NAMALWA (cell line): ENCODE results near the gene CYP4V2.
"Not testable (repeated sequence)": the region's sequence is repeated elsewhere in the genome, so short reads cannot be mapped to it uniquely, and the experiment has no call there.

Experiments used
- DNase-seq: peaks from one replicate; pipeline ENCODE4 v3.0.0-alpha.2; 2015; ENCODE audit warnings: low spot score

CYP4V2 gene

GRCh38 chr4:186228514-186228894, 37.1 kb downstream of the CYP4V2 start:
- DNase-seq, result no peak

- DNase-seq, result no peak
These were observed 43.0 kb downstream of the CYP4V2 start for GRCh38 chr4:186234367-186234766.

GRCh38 chr4:186236126-186236525, 44.8 kb downstream of the CYP4V2 start:
- DNase-seq, result no peak

- DNase-seq, result no peak
These were observed 49.1 kb downstream of the CYP4V2 start for GRCh38 chr4:186240452-186240847.

- DNase-seq, result no peak
These were observed 49.6 kb downstream of the CYP4V2 start for GRCh38 chr4:186240848-186241491.

- DNase-seq, result no peak
These were observed 50.2 kb downstream of the CYP4V2 start for GRCh38 chr4:186241616-186242015.

- not testable (repeated sequence) for DNase-seq
These were observed 50.7 kb downstream of the CYP4V2 start for GRCh38 chr4:186242031-186242430.

- no peak for DNase-seq
These were observed 52.0 kb downstream of the CYP4V2 start for GRCh38 chr4:186243331-186243730.

- no peak for DNase-seq
These were observed 53.5 kb downstream of the CYP4V2 start for GRCh38 chr4:186244835-186245234.

- DNase-seq, result not testable (repeated sequence)
These were observed 55.8 kb downstream of the CYP4V2 start for GRCh38 chr4:186247062-186247752.

- DNase-seq, result no peak
These were observed 57.3 kb downstream of the CYP4V2 start for GRCh38 chr4:186248643-186249042.

GRCh38 chr4:186249785-186250754, 58.7 kb downstream of the CYP4V2 start:
- no peak for DNase-seq

- no peak for DNase-seq
These were observed 59.4 kb downstream of the CYP4V2 start for GRCh38 chr4:186250760-186251159.

GRCh38 chr4:186255122-186255521, 63.8 kb downstream of the CYP4V2 start:
- DNase-seq, result no peak

- no peak for DNase-seq
These were observed 66.9 kb downstream of the CYP4V2 start for GRCh38 chr4:186258216-186258811.

GRCh38 chr4:186260117-186260503, 68.7 kb downstream of the CYP4V2 start:
- DNase-seq, result no peak
